Measurements from ENCODE around the gene GMEB2. TPM values are rescaled to one million over a fixed set of nuclear protein-coding genes. Genes with fewer than 3 reads are reported as not detected.

Gene GMEB2
- total and polyA plus RNA-seq, 10 of the 15 experiments (the other 5 are each of a cell fraction or from before 2014, with no cell fraction given) = 0.08 to 15.1 (median 6.9) TPM

GRCh38 chr20:63572788-63573646, 53.9 kb downstream of the GMEB2 start (continued):
- TF ChIP-seq CTCF (IDR thresholded peaks at IDR 0.05 in 2 of 3, conservative IDR thresholded peaks at IDR 0.05 in 1 of 3; ENCODE audit: control insufficient read depth in 2 of 3, extremely low read depth in 1 of 3, insufficient read depth in 1 of 3, low read depth in 3 of 3, low read length in 3 of 3) (peak in 1 of 3 experiments; percentile 19; a peak in 1 of 6 replicates), PAX8 (IDR thresholded peaks at IDR 0.05) (no peak), SMAD5 (IDR thresholded peaks at IDR 0.05; ENCODE audit: low read depth) (no peak), MEF2B (IDR thresholded peaks at IDR 0.05; ENCODE audit: partially characterized antibody, poor library complexity, severe bottlenecking) (no peak)

GRCh38 chr20:63572071-63572787, 54.7 kb downstream of the GMEB2 start:
- ChIA-PET POLR2A (interaction anchor here (2.2 kb wide), 1 partner anchor 70 kb away, joined by 9 read pairs; no protein-coding TSS in a partner anchor), RAD21 (ENCODE audit: unreplicated experiment) (no interaction called here), SMC1A (ENCODE audit: uncharacterized antibody, unreplicated experiment) (no interaction called here), CTCF (interaction anchor here (1.5 to 3.0 kb wide), 4 partner anchors 18 to 408 kb away, joined by 3 to 25 read pairs (median 4); partner anchors contain the start of genes PRPF6 and PTK6)
- no peak for ATAC-seq
- no peaks in the 10 kb centered on the region for H3K36me3 ChIP-seq (ENCODE audit: control insufficient read depth in 2 of 2, insufficient read depth in 2 of 2, low read length in 1 of 2)
- TF ChIP-seq SUZ12 (IDR thresholded peaks at IDR 0.05; ENCODE audit: unreplicated experiment) (no peak), RAD51 (IDR thresholded peaks at IDR 0.05) (no peak), ZNF24 (IDR thresholded peaks at IDR 0.05) (no peak), NFYB (IDR thresholded peaks at IDR 0.05; ENCODE audit: insufficient read depth, low read depth, low read length) (no peak), SIN3A (IDR thresholded peaks at IDR 0.05; ENCODE audit: low read depth, low read length) (no peak), EGR1 (IDR thresholded peaks at IDR 0.05; ENCODE audit: borderline replicate concordance in 1 of 2, low read depth in 2 of 2, low read length in 2 of 2) (no peak), CEBPB (IDR thresholded peaks at IDR 0.05; ENCODE audit: borderline replicate concordance in 1 of 2, low read depth in 2 of 2, low read length in 2 of 2) (no peak), EP300 (IDR thresholded peaks at IDR 0.05; ENCODE audit: borderline replicate concordance in 1 of 2, control insufficient read depth in 1 of 2, low read depth in 2 of 2, low read length in 2 of 2) (no peak), KDM1A (IDR thresholded peaks at IDR 0.05; ENCODE audit: borderline replicate concordance) (no peak), RFX5 (IDR thresholded peaks at IDR 0.05; ENCODE audit: low read depth, low read length) (no peak), SPI1 (IDR thresholded peaks at IDR 0.05; ENCODE audit: borderline replicate concordance, insufficient read depth, low read depth, low read length) (no peak), FOXM1 (IDR thresholded peaks at IDR 0.05; ENCODE audit: low read depth, low read length) (no peak)
- WGBS (ENCODE audit: insufficient coverage, insufficient replicate concordance, low lambda C conversion rate, missing lambda C conversion rate) = 88% methylated on average over 48 of the region's 48 CpGs
- H3K4me1 ChIP-seq (ENCODE audit: control insufficient read depth, insufficient read depth, low read length) = peaks cover 30% of the 10 kb centered on the region
- H3K9ac ChIP-seq (ENCODE audit: control insufficient read depth, insufficient read depth, low read length) = no peak overlapping the region
- no peak for FAIRE-seq
- H3K4me3 ChIP-seq = no peak overlapping the region
- DNase-seq (ENCODE audit: low read depth, low spot score) = no peak
- in situ Hi-C loops (cut with MboI) (no loop called here), intact Hi-C loops (cut with micrococcal nuclease; ENCODE audit: unreplicated experiment) (no loop called here)
- H3K27ac ChIP-seq (ENCODE audit: control insufficient read depth, insufficient read depth) = no peak overlapping the region
- TSS peak; percentile 46 for BruUV-seq (replicated peaks)
- no peak overlapping the region for H3K4me2 ChIP-seq (ENCODE audit: control insufficient read depth, insufficient read depth)
- no peak overlapping the region for H2AFZ ChIP-seq (ENCODE audit: control insufficient read depth, low read depth, low read length)
- no peaks in the 10 kb centered on the region for H4K20me1 ChIP-seq (ENCODE audit: control insufficient read depth, insufficient read depth)
- peaks cover 3% of the 10 kb centered on the region; the same call in 1 of the 2 replicates for H3K79me2 ChIP-seq (ENCODE audit: control insufficient read depth, insufficient read depth, low read length)
- H3K27me3 ChIP-seq (replicated peaks in 1 of 2; ENCODE audit: control insufficient read depth in 2 of 2, insufficient read depth in 2 of 2, low read length in 1 of 2) = no peaks in the 10 kb centered on the region
- H3K9me3 ChIP-seq (replicated peaks; ENCODE audit: control insufficient read depth, insufficient read depth, low read length) = no peaks in the 10 kb centered on the region; the same call in 2 of the 3 replicates
